Activated CD8-positive, alpha-beta memory T cell treated with anti-CD3 and anti-CD28 coated beads, Interleukin-2, amount 50 U/mL, for 1 hour (primary cell): ENCODE results near the gene ELFN2.

Source experiments
- DNase-seq: peaks from one replicate; pipeline ENCODE4 v3.0.0-alpha.2; 2020; ENCODE audit errors: extremely low read depth

Gene ELFN2

DNA sequence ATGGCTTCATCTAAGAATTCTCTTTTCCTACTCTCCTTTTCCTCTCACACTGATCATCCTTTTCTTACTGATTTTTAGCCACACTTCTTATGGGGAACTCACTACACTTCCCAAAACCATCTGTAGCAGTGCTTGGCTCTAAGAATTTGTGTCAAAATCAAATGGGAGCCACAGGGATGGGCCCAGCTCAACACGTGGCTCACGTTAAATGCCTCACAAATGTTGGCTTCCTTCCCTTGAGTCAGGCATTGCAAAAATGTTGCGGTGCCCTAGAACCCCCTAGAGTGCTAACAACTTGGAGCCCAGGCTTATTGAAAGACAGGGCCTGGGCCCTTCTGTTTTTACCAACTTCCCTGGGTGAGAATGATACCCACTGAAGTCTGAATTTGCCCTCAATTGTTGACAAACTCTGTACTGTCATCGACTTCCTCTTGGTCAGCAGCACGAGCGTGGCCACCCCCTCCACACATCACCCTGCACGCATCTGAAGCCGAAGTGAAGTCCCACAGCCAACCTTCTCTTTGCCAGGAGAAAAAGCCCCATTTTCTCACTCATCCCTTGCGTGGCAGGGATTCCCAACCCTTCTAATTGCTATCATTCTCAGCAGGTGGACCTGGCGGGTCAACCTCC is 69.7 kb downstream of the ELFN2 start:
- no peak for DNase-seq

DNA sequence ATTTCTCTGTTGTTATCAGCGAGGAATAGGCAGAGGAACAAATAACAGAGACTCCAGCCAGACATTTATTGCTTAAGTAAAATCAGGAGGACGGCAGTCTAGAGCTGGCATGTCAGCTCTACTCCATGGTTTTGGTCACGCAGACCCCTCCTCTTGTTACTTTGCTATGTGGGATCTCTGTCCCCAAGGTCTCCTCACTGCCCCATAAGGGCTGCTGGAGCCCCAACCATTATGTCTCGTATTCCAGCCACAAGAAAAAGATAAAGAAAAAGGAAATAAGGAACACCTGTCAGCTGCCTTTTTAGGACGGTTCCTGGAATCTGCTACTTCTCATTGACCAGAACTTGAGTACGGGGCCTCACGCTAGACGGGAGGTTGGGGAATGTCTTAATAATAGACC is 70.4 kb downstream of the ELFN2 start:
- DNase-seq, result no peak

DNA sequence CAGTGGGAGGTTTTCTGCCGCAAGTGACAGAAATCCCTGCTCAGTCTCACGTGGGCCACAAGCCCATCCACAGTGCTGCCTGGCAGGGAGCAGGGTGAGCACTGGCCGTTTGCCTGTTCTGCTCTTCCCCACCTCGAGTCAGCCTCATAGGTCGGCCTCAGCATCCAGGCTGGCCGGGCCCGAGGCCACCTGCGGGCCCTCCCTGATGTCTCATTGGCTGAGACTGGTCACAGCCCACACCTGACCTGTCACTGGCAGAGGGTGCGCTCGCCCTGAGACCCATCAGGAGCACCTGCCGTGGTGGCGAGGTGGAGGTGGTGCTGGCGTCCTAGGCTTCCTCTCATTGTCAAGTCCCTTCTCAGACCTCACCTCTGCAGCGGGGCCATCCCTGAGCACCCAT is 72.1 kb downstream of the ELFN2 start:
- no peak for DNase-seq

DNA sequence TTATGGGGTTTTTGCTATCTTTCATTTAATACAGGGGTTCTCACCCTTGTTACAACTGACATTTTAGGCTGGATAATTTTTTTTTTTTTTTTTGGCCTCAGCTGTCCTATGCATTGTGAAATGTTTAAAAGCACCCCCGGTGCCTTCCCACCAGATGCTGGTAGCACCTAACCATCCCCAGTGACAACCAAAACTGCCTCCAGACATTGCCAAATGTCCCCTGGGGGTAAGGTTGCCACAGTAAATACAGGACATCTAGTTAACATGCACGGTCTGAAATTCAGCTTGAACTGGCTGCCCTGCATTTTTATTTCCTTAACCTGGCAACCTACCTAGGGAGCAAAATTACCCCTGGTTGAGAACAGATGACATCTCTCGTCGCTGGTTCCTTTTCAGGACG is 72.6 kb downstream of the ELFN2 start:
- DNase-seq, result no peak

- no peak for DNase-seq
These were observed 73.0 kb downstream of the ELFN2 start for GRCh38 chr22:37354261-37354660.

GRCh38 chr22:37353839-37354238 is 73.4 kb downstream of the ELFN2 start:
- DNase-seq, result no peak

DNA sequence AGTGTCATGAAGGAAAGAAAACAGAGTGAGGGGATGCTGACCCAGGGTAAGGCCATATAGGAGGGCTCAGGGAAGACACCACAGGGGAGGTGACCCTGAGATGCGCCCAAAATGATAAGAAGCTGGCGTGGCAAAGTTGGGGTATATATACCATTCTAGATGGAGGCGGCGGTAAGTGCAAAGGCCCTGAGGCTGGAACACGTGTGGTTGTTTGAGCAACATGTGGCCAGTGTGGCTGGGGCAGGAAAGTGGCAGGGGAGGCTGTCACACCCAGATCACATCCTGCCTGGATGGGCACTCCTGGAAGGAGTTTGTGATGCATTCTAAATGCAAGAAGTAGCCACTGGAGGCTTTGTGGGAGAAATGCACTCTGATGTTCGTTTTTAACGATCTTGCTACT is 74.8 kb downstream of the ELFN2 start:
- no peak for DNase-seq

- no peak for DNase-seq
These were observed 76.0 kb downstream of the ELFN2 start for GRCh38 chr22:37351232-37351631.

DNA sequence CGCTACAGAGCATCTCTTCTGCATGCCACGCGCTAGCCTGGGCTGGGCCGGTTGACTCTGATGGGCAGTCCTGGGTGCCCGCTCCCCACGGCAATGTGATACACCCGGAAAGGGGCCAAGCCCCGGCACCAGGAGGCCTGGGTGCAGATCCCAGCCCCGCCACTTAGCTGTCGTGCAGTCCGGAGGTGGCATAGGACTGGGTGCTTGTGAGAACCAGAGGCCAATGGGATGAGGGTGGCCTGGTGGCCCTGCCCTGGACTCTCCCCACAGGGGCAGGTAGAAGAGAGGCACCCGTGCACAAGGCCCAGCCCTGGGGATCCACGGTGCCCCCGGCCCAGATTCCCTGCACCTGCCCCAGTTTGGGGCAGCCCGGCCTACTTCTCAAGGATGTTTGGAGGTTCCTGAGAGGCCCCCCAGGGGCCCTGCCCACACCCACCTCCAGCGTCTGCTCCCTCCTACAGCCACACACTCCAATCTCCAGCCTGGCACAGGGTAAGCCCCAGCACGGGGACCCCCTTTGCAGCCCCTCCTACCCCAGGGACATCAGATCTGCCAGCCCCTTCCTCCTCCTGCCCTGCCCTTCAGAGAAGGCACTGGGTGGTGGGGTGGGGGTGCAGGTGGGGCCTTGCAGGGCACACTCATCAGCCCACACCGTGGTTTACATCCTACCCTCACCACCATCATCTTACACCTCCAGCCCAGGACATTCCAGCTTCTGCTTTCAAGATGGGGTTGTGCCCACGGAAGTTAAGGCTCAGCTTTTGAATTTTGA is 78.0 kb downstream of the ELFN2 start:
- no peak for DNase-seq

- DNase-seq, result no peak
These were observed 80.8 kb downstream of the ELFN2 start for GRCh38 chr22:37346505-37346895.

- no peak for DNase-seq
These were observed 81.3 kb downstream of the ELFN2 start for GRCh38 chr22:37345863-37346504.

DNA sequence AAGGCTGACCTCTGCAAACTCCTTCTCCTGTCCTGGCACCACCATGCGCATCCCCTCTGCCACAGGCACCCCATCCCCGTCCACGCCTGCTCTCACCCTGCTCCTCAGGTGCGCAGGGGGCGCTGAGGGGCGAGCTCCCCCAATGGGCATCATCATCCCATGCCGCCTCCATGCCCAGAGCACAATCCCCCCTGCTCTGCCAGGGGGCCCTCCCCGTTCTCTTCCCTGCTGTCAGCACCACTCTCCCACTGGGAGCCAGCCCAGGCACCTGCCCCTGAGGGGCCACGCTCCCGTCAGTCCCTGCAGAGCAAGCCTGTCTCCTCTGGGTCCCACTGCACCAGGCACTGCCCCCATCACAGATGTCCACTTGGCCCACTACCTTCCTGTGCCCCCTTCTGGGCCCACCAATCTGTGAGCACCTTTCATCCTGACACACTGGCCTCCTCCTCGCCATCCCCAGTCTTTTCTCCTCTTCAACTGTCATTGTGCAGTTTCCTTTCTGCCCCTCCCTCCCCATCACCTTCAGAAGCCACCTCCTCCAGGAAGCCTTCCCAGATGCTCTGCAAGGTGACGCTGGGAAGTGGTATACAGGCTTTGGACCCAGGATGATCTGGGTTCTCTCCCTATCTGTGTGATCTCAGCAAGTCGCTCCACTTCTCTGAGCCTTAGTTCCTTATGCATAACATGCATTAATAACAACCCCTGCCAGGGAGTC is 82.4 kb downstream of the ELFN2 start:
- no peak for DNase-seq

- no peak for DNase-seq
These were observed 83.2 kb downstream of the ELFN2 start for GRCh38 chr22:37343863-37344734.

- no peak for DNase-seq
These were observed 83.9 kb downstream of the ELFN2 start for GRCh38 chr22:37343348-37343747.

- no peak for DNase-seq
These were observed 85.2 kb downstream of the ELFN2 start for GRCh38 chr22:37342065-37342464.

- DNase-seq, result no peak
These were observed 86.7 kb downstream of the ELFN2 start for GRCh38 chr22:37340331-37341262.

DNA sequence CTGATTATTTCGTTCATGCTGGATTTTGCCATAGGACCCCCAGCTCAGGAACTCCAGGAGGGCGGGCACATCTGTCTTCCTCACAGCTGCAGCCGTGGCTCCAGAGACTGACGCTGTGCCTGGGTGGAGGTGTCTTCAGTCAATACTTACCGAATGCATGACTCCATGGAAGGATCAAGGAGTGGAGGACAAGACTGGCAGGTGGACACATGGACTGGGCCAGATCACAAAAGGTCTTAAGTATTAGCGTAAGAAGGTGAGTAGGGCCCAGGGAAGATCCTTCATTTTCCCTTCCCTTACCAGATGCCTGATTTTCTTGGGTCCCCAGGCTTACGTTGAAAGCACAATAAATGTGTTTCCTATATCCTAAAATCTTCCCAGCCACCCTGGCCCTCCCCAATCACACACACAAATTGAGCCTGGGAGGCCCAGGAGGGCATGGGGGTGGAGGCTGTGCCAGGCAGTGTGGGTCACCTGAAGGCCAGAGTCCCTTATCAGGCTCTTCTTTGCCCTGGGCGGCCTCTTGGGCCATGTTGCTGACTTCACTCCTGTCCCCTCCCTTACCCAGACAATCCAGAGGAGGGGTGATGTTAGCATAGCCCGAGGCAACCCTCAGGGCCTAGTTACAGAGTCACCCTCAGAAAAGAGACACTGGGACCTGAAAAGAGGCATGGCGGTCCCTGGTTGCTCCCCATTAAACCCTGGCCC is 88.6 kb downstream of the ELFN2 start:
- no peak for DNase-seq

GRCh38 chr22:37337204-37337943 is 89.9 kb downstream of the ELFN2 start:
- DNase-seq, result no peak

- no peak for DNase-seq
These were observed 90.7 kb downstream of the ELFN2 start for GRCh38 chr22:37336579-37336978.
